ENCODE measurements around the gene SNAP29.

SNAP29 gene

DNA sequence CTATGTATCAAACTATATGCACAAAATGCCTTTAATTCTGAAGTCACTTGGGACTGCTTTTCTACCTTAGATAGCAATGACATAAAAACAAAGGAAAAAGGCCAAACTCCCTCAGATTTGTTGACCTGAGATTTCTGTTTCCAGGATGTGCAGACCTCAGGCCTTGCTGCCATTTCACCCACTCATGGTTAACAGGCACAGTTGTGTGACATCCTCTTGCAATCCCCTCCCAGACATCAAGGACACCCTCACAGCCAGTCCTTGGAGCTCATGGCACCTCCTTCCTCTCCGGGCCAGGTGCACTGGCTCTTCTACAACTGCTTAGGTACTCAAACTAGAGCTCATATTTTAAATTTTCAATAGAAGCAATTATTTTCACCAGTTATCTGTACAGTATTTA is 47.6 kb upstream of the SNAP29 start:
- Histone ChIP-seq H4K20me1 (ENCODE audit: insufficient read depth, low read length) (no peaks in the 10 kb centered on the region), H3K79me2 (ENCODE audit: low read length) (no peaks in the 10 kb centered on the region), H2AFZ (ENCODE audit: low read length) (no peak overlapping the region), H3K27ac (ENCODE audit: low read length) (no peak overlapping the region), H3K9me3 (replicated peaks; ENCODE audit: insufficient read depth, low read length) (no peaks in the 10 kb centered on the region), H3K4me3 (ENCODE audit: low read length) (no peak overlapping the region), H3K9me2 (replicated peaks; ENCODE audit: insufficient read depth, low read length) (no peaks in the 10 kb centered on the region), H3K36me3 (replicated peaks; ENCODE audit: insufficient read depth, low read length) (no peaks in the 10 kb centered on the region), H3K4me2 (ENCODE audit: low read depth, low read length) (no peak overlapping the region), H3F3A (ENCODE audit: insufficient read depth, low read length) (no peaks in the 10 kb centered on the region), H3K9ac (ENCODE audit: low read length) (no peak overlapping the region), H3K4me1 (ENCODE audit: low read length) (no peaks in the 10 kb centered on the region), H3K27me3 (replicated peaks; ENCODE audit: insufficient read depth, low read length) (no peaks in the 10 kb centered on the region)
- DNase-seq = no peak
- no peak for TF ChIP-seq EZH2phosphoT487 (IDR thresholded peaks at IDR 0.05; ENCODE audit: low read length)
- TF ChIP-seq, protein P1, sequence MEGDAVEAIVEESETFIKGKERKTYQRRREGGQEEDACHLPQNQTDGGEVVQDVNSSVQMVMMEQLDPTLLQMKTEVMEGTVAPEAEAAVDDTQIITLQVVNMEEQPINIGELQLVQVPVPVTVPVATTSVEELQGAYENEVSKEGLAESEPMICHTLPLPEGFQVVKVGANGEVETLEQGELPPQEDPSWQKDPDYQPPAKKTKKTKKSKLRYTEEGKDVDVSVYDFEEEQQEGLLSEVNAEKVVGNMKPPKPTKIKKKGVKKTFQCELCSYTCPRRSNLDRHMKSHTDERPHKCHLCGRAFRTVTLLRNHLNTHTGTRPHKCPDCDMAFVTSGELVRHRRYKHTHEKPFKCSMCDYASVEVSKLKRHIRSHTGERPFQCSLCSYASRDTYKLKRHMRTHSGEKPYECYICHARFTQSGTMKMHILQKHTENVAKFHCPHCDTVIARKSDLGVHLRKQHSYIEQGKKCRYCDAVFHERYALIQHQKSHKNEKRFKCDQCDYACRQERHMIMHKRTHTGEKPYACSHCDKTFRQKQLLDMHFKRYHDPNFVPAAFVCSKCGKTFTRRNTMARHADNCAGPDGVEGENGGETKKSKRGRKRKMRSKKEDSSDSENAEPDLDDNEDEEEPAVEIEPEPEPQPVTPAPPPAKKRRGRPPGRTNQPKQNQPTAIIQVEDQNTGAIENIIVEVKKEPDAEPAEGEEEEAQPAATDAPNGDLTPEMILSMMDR (IDR thresholded peaks at IDR 0.05; ENCODE audit: low read length) = no peak

DNA sequence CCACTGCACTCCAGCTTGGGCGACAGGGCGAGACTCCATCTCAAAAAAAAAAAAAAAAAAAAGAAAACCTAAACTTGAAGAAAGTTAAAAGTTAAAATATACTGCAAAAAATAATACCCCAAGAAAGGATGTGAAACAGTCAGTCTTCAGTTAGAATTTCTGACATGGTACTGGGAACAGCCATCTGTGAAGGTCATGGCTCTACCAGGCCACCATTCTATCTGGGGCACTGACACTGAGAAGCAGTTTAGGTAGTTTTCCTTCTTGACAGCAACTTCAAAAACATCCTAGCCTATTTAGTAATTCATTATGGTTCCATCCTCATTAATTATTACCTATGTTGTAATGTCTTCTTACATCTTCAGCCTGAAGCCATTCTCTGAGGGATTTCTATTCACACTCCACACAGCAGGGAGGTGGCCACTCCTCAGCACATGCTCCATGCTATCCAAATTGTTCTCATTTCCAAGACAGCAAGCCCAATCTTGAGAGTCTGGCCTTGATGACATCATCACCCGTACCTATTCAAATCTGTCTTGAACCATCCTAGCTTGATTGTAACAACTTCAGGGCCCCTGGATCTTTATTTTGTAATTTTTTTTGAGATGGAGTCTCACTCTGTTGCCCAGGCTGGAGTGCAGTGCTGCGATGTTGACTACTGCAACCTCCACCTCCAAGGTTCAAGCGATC is 46.7 kb upstream of the SNAP29 start:
- DNase-seq = no peak
- Histone ChIP-seq H3K9ac (ENCODE audit: low read length) (no peak overlapping the region), H3K9me3 (replicated peaks; ENCODE audit: insufficient read depth, low read length) (no peaks in the 10 kb centered on the region), H3K9me2 (replicated peaks; ENCODE audit: insufficient read depth, low read length) (no peaks in the 10 kb centered on the region), H3K4me1 (ENCODE audit: low read length) (no peaks in the 10 kb centered on the region), H4K20me1 (ENCODE audit: insufficient read depth, low read length) (no peaks in the 10 kb centered on the region), H2AFZ (ENCODE audit: low read length) (no peak overlapping the region), H3F3A (ENCODE audit: insufficient read depth, low read length) (no peaks in the 10 kb centered on the region), H3K4me3 (ENCODE audit: low read length) (no peak overlapping the region), H3K27ac (ENCODE audit: low read length) (no peak overlapping the region), H3K27me3 (replicated peaks; ENCODE audit: insufficient read depth, low read length) (no peaks in the 10 kb centered on the region), H3K4me2 (ENCODE audit: low read depth, low read length) (no peak overlapping the region), H3K79me2 (ENCODE audit: low read length) (no peaks in the 10 kb centered on the region), H3K36me3 (replicated peaks; ENCODE audit: insufficient read depth, low read length) (no peaks in the 10 kb centered on the region)
- no peak for TF ChIP-seq EZH2 (optimal IDR thresholded peaks at IDR 0.05; ENCODE audit: low read depth, low read length)
- TF ChIP-seq, protein P1 (IDR thresholded peaks at IDR 0.05; ENCODE audit: low read length) = no peak
- TF ChIP-seq EZH2phosphoT487 (IDR thresholded peaks at IDR 0.05; ENCODE audit: low read length) = no peak

DNA sequence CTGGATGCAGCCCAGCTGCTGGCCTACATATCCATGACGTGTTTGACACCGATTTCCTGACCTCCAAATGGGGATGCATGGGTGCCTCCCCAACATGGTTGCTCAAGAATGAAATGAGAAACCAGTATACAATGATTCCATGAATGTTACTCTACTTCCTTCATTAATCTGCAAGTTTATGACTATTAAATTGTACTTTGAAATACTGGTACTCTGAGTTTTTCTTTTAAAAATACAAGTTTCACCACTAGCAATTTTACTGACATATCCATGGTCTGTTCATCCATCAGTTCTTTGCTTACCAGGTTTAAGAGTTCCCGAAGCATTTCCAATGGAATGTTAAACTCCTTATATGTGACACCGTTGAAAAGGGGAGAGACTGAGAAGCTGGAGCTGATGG is 45.8 kb upstream of the SNAP29 start:
- DNase-seq = no peak
- Histone ChIP-seq H3K4me2 (ENCODE audit: low read depth, low read length) (no peak overlapping the region), H3K9me2 (replicated peaks; ENCODE audit: insufficient read depth, low read length) (no peaks in the 10 kb centered on the region), H3K79me2 (ENCODE audit: low read length) (no peaks in the 10 kb centered on the region), H4K20me1 (ENCODE audit: insufficient read depth, low read length) (no peaks in the 10 kb centered on the region), H3K9me3 (replicated peaks; ENCODE audit: insufficient read depth, low read length) (no peaks in the 10 kb centered on the region), H3K27ac (ENCODE audit: low read length) (no peak overlapping the region), H3K27me3 (replicated peaks; ENCODE audit: insufficient read depth, low read length) (no peaks in the 10 kb centered on the region), H2AFZ (ENCODE audit: low read length) (no peak overlapping the region), H3F3A (ENCODE audit: insufficient read depth, low read length) (no peaks in the 10 kb centered on the region), H3K4me1 (ENCODE audit: low read length) (no peaks in the 10 kb centered on the region), H3K4me3 (ENCODE audit: low read length) (no peak overlapping the region), H3K36me3 (replicated peaks; ENCODE audit: insufficient read depth, low read length) (no peaks in the 10 kb centered on the region), H3K9ac (ENCODE audit: low read length) (no peak overlapping the region)
- no peak for TF ChIP-seq EZH2 (optimal IDR thresholded peaks at IDR 0.05; ENCODE audit: low read depth, low read length)
- TF ChIP-seq, protein P1 (IDR thresholded peaks at IDR 0.05; ENCODE audit: low read length) = no peak
- TF ChIP-seq EZH2phosphoT487 (IDR thresholded peaks at IDR 0.05; ENCODE audit: low read length) = no peak

All from MM.1S (cell line).